GM12874 (cell line): ENCODE results near the gene LMO3.

Experiments used
- CTCF ChIP-seq: IDR thresholded peaks from 2 replicates; pipeline ENCODE4 v1.5.1; 2011; ENCODE audit warnings: low read depth, mild to moderate bottlenecking, control low read depth, low read length, moderate library complexity; ENCODE audit not compliant: insufficient read depth

Gene LMO3

GRCh38 chr12:16606201-16606849, 363 bp upstream of the LMO3 start:
- no peak for TF ChIP-seq CTCF

GRCh38 chr12:16605642-16606116, 283 bp downstream of the LMO3 start:
- no peak for TF ChIP-seq CTCF

GRCh38 chr12:16604596-16605252, 1.2 kb downstream of the LMO3 start:
- TF ChIP-seq CTCF = no peak

GRCh38 chr12:16603916-16604575, 1.9 kb downstream of the LMO3 start:
- no peak for TF ChIP-seq CTCF

- TF ChIP-seq CTCF = no peak
Measured at GRCh38 chr12:16603260-16603915, 2.6 kb downstream of the LMO3 start.

- no peak for TF ChIP-seq CTCF
Measured at GRCh38 chr12:16602412-16602811, 3.5 kb downstream of the LMO3 start.

- no peak for TF ChIP-seq CTCF
Measured at GRCh38 chr12:16600525-16600924, 5.4 kb downstream of the LMO3 start.
